Right renal pelvis (tissue), 4 donors: ENCODE results near the gene HLX. TPM values are rescaled to one million over a fixed set of nuclear protein-coding genes. Genes with fewer than 3 reads are reported as not detected.

Source experiments
- DNase-seq, 4 donors: peaks; one replicate each; pipeline ENCODE4 v3.0.0-alpha.2; 2013; ENCODE audit warnings: low read depth in 4 of 4, low spot score in 3 of 4, missing footprints in 1 of 4
- polyA plus RNA-seq, 4 donors: library from polyadenylated mRNA; unstranded; fragments of 120-200 nt; gene quantifications; one replicate each; pipeline ENCODE4 v1.2.1, GENCODE V29; 2013; ENCODE audit not compliant: insufficient read length in 4 of 4

The HLX gene
- polyA plus RNA-seq, 4 donors = 9.0 to 12.2 (median 10.3) TPM

DNA sequence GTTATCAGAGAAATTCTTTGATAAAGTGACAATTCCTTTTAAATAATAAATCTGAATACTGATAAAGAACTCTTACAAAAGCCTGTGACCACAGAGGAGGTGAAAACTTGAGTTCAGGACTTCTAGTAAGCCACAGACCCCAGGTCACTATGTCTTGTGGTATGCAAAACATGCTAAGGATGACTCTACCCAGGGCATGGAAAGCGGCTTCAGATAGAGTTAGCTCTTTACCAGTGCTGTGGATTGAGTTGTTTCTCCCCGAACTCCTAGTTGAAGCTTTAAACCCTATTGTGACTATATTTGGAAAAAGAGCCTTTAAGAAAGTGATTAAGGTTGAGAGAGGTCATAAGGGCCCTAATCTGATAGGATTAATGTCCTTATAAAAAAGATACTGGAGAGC, 42.3 kb downstream of the HLX start:
- no peak for DNase-seq

- no peak for DNase-seq
Observed at GRCh38 chr1:220921971-220922635, 42.9 kb downstream of the HLX start.

DNA sequence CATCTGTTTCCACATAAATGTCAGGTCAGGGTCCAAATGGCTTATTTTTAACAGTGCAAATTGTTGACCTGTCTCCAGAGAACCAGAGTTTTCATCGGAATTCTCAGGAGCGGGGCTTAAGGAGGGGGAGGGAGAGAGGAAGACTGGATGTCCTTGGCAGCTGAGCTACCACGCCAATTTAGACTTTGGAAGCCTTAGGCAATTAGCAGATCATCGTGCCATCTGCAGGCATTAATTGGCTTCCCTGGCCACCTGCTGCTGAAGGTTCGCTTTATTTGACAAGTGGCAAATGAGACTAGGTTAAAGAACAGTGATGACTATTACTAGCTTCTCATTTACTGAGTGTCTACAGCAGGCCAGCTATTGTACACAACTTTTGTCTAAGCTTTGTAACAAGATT, 43.7 kb downstream of the HLX start:
- no peak for DNase-seq

GRCh38 chr1:220924331-220924970, 45.2 kb downstream of the HLX start:
- no peak for DNase-seq

DNA sequence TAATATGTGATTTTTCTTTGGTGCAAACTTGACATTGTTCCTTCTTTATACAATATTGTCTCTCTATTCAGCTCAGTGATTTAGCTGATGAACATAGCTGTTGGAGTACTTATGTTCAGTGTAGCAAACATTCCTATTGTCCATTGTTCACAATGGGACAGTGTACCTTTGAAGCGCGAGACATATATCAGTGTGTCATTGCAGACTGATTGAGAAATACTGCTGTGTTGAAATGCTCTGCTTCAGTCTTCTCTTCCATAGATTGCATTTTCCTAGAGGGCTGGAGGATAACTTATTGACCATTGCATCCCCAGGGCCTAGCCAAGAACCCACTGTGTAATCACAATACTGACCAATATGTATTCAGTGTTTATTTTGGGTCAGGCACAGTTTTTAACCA, 46.5 kb downstream of the HLX start:
- no peak for DNase-seq

DNA sequence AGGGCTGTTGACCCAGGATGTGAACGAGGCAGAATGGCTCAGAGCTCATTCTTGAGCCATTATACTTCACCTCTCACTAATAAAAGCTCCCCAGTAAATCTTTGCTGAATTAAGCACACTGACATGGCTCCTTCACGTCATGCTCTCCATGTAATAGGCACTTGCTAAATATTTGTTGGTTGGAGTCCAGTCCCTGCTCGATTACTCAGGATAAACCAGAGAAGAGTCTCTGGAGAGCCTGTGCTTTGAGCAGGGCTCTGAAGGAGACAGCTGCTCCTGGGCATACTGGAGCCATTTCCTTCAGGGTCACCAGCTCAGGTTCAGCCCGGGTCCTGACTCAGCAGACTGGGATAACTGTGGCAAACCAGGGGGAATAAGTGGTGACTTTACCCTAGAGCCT, 46.9 kb downstream of the HLX start:
- DNase-seq = no peak

GRCh38 chr1:220927442-220927841, 48.2 kb downstream of the HLX start:
- no peak for DNase-seq

DNA sequence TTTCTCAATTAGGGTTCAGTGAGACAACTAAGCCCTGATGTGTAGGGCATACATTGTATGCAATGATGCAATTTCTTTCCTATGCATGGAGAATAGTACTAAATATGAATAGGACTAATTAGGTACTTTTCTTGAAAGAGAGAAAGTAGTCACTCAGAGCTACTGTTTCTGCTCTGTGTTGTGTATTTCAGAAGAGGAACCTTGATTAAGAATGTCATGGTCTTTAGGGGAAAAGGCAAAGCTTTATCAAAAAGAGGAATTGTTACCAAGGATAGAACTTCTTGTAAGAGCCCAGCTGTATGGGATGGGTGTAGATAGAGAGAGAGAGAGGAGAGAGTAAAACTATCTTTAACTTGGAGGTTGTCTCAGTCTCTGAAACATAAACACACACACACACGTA, 49.1 kb downstream of the HLX start:
- no peak for DNase-seq

DNA sequence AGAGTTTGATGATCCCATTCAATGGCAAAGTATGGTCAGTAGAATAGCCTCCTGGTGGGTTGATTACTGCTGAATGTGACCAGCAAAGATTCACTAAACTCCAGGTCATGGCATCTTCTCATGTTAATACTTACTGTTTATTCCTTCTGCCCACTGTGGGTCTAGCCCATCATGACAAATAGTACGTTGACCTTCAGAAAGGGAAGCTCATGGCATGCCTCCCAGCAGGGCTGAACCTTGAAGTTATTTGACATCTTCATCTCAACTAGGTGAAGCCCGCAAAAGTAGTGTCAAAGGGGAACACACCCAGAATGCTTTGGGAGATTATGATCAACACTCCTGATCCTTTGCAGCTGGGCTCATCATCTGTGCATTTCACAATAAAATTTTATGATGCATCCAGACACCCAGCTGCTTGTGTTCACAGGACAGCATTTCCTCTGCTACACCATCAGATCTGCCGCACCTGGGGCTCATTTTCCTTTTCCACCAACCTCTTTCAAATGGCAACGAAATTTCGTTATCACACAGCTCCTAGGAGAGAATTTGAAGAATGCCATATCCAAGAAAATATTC, 49.6 kb downstream of the HLX start:
- no peak for DNase-seq

GRCh38 chr1:220929304-220929703, 50.1 kb downstream of the HLX start:
- no peak for DNase-seq

Other genes starting within 250 kb of the HLX start
- 10 to 100 TPM; 25.6 to 27.8 (median 26.5) TPM for gene C1orf115, start 189.1 kb upstream of the HLX start, polyA plus RNA-seq
- gene MTARC2, start 131.1 kb upstream of the HLX start, polyA plus RNA-seq = 10 to 100 TPM; 43.7 to 54.5 (median 50.4) TPM
- 10 to 100 TPM; 19.4 to 23.6 (median 21.3) TPM for gene MTARC1, start 92.5 kb upstream of the HLX start, polyA plus RNA-seq